Stimulated activated naive CD8-positive, alpha-beta T cell treated with anti-CD3 and anti-CD28 coated beads, Interleukin-15, Interleukin-2, amounts not matched to agents 100 U/mL and 50 U/mL, for 24 hours (primary cell): ENCODE measurements around the gene ETNK2.

ENCODE experiments used
- ATAC-seq: fragments of 150-1000 bp; cut with Tn5 transposase; one replicate; pipeline ENCODE4 v1.10.0; 2021
- DNase-seq: peaks from one replicate; pipeline ENCODE4 v3.0.0; 2021

The ETNK2 gene

GRCh38 chr1:204151552-204152309 lies at the start of gene ETNK2:
ETNK2 (minus strand) TSS chr1:204152044; CDS start chr1:204151852, 192 bp downstream.
- DNase-seq (peak; percentile 59), ATAC-seq (peak; percentile 61)

- DNase-seq, result no peak
- no peak for ATAC-seq
These were observed 49.6 kb upstream of the ETNK2 start for GRCh38 chr1:204201348-204202040.

- no peak for DNase-seq
- no peak for ATAC-seq
These were observed 47.7 kb upstream of the ETNK2 start for GRCh38 chr1:204199579-204199978.

- DNase-seq (no peak), ATAC-seq (no peak)
These were observed 46.8 kb upstream of the ETNK2 start for GRCh38 chr1:204198348-204199340.

GRCh38 chr1:204197068-204197467 lies 45.2 kb upstream of the ETNK2 start:
- ATAC-seq, result no peak
- DNase-seq, result no peak

- ATAC-seq, result no peak
- DNase-seq, result no peak
These were observed 44.4 kb upstream of the ETNK2 start, which contains the start of gene KISS1 for GRCh38 chr1:204196068-204196795. KISS1 (minus strand) TSS chr1:204196491; CDS start chr1:204192876, 3,615 bp downstream.

- no peak for ATAC-seq
These were observed 42.9 kb upstream of the ETNK2 start for GRCh38 chr1:204194771-204195170.

GRCh38 chr1:204194080-204194479 lies 42.2 kb upstream of the ETNK2 start:
- ATAC-seq, result no peak
- no peak for DNase-seq

More at GRCh38 chr1:204194771-204195170, 42.9 kb upstream of the ETNK2 start:
- no peak for DNase-seq

- ATAC-seq, result no peak
- DNase-seq, result no peak
These were observed 40.9 kb upstream of the ETNK2 start for GRCh38 chr1:204192589-204193352.

- DNase-seq (no peak), ATAC-seq (no peak)
These were observed 40.2 kb upstream of the ETNK2 start for GRCh38 chr1:204192046-204192445.

- ATAC-seq (no peak), DNase-seq (no peak)
These were observed 39.6 kb upstream of the ETNK2 start for GRCh38 chr1:204191456-204191855.

GRCh38 chr1:204190212-204191211 lies 38.7 kb upstream of the ETNK2 start:
- ATAC-seq, result no peak
- DNase-seq, result peak; percentile 23

- ATAC-seq (no peak), DNase-seq (no peak)
These were observed 37.3 kb upstream of the ETNK2 start for GRCh38 chr1:204188959-204189639.

GRCh38 chr1:204186597-204186996 lies 34.8 kb upstream of the ETNK2 start:
- ATAC-seq (no peak), DNase-seq (no peak)

- DNase-seq (no peak), ATAC-seq (no peak)
These were observed 29.3 kb upstream of the ETNK2 start for GRCh38 chr1:204181116-204181515.

GRCh38 chr1:204180133-204180532 lies 28.3 kb upstream of the ETNK2 start:
- ATAC-seq, result no peak

GRCh38 chr1:204178487-204179281 lies 26.8 kb upstream of the ETNK2 start:
- DNase-seq (no peak), ATAC-seq (no peak)

More at GRCh38 chr1:204180133-204180532, 28.3 kb upstream of the ETNK2 start:
- no peak for DNase-seq

GRCh38 chr1:204177133-204177532 lies 25.3 kb upstream of the ETNK2 start:
- DNase-seq, result no peak
- no peak for ATAC-seq
